GM15510 (cell line): Measurements from ENCODE around the gene SMIM38.

ENCODE experiments used
- POLR2A ChIP-seq: IDR thresholded peaks from 3 replicates; pipeline ENCODE4 v1.6.1; 2011; ENCODE audit warnings: borderline replicate concordance; ENCODE audit not compliant: insufficient read length; ENCODE audit errors: extremely low read depth

Gene SMIM38

GRCh38 chr11:69148377-69148762 lies 7.4 kb upstream of the SMIM38 start:
- TF ChIP-seq POLR2A, result no peak

- no peak for TF ChIP-seq POLR2A
These were observed 6.9 kb upstream of the SMIM38 start for GRCh38 chr11:69148806-69149205.

- no peak for TF ChIP-seq POLR2A
These were observed 5.6 kb upstream of the SMIM38 start for GRCh38 chr11:69150175-69150574.

GRCh38 chr11:69151836-69152235 lies 3.9 kb upstream of the SMIM38 start:
- no peak for TF ChIP-seq POLR2A

- TF ChIP-seq POLR2A, result no peak
These were observed 2.9 kb upstream of the SMIM38 start for GRCh38 chr11:69152733-69153421.

GRCh38 chr11:69153661-69154060 lies 2.1 kb upstream of the SMIM38 start:
- TF ChIP-seq POLR2A, result no peak

GRCh38 chr11:69154211-69154913 lies 1.4 kb upstream of the SMIM38 start:
- TF ChIP-seq POLR2A, result no peak

- no peak for TF ChIP-seq POLR2A
These were observed 815 bp upstream of the SMIM38 start for GRCh38 chr11:69154938-69155301.

GRCh38 chr11:69156235-69156639 lies 502 bp downstream of the SMIM38 start:
- TF ChIP-seq POLR2A, result no peak

GRCh38 chr11:69156673-69157155 lies 979 bp downstream of the SMIM38 start:
- TF ChIP-seq POLR2A, result no peak

GRCh38 chr11:69157156-69157821 lies 1.6 kb downstream of the SMIM38 start:
- peak; percentile 14 for TF ChIP-seq POLR2A

- TF ChIP-seq POLR2A, result no peak
These were observed 2.1 kb downstream of the SMIM38 start for GRCh38 chr11:69157822-69158231.

- TF ChIP-seq POLR2A, result no peak
These were observed 2.8 kb downstream of the SMIM38 start for GRCh38 chr11:69158301-69159149.

GRCh38 chr11:69159150-69159852 lies 3.6 kb downstream of the SMIM38 start:
- TF ChIP-seq POLR2A, result no peak

- no peak for TF ChIP-seq POLR2A
These were observed 4.8 kb downstream of the SMIM38 start for GRCh38 chr11:69160296-69161116.
